Testis (tissue), 3 donors: ENCODE results near the gene CHRM4. TPM values are rescaled to one million over a fixed set of nuclear protein-coding genes. Genes with fewer than 3 reads are reported as not detected.

Source experiments
- DNase-seq: peaks from one replicate; pipeline ENCODE4 v3.0.0-alpha.2; 2019
- H3K27ac ChIP-seq, 2 donors: fragments of 200-600 bp; sonication (generic); one replicate each; pipeline ENCODE4 v1.5.1; 2019
- H3K27me3 ChIP-seq: fragments of 200-600 bp; sonication (generic); one replicate; pipeline ENCODE4 v1.5.1; 2019
- H3K36me3 ChIP-seq: fragments of 200-600 bp; sonication (generic); one replicate; pipeline ENCODE4 v1.5.1; 2017; ENCODE audit warnings: low read depth; ENCODE audit errors: missing control alignments
- H3K4me1 ChIP-seq: fragments of 200-600 bp; sonication (generic); one replicate; pipeline ENCODE4 v1.5.1; 2019
- H3K4me3 ChIP-seq, 2 donors: fragments of 200-600 bp; sonication (generic); one replicate each; pipeline ENCODE4 v1.5.1; 2017 to 2019
- H3K9me3 ChIP-seq: fragments of 200-600 bp; sonication (generic); one replicate; pipeline ENCODE4 v1.5.1; 2017
- POLR2A ChIP-seq: fragments of 450-650 bp; IDR thresholded peaks from one replicate; pipeline ENCODE4 v1.6.1; 2017; ENCODE audit warnings: antibody characterized with exemption, mild to moderate bottlenecking, moderate library complexity
- WGBS, 2 donors: methylation state at CpG; one replicate each; pipeline ENCODE4 v1.1.5; 2018; 5-methylcytosine and 5-hydroxymethylcytosine counted together
- intact Hi-C: fragments of 100-400 bp; cut with DNase I; formaldehyde crosslinking; loops from one replicate; pipeline ENCODE4 v1.15.1; 2023; ENCODE audit warnings: low total_unique reads
- polyA plus RNA-seq: library from polyadenylated mRNA; stranded (reverse); fragments of 350-450 nt; fragmentation: Illumina TruSeq; extraction: RNeasy Lipid Tissue Mini Kit (QIAGEN cat#74804); gene quantifications from one replicate; pipeline ENCODE4 v1.2.3, GENCODE V29; 2014; ENCODE audit warnings: low read depth, low replicate concordance; ENCODE audit not compliant: insufficient read depth
- total RNA-seq, 2 donors: library from RNA; depleted of rRNA; stranded (reverse); fragments of >200 nt; gene quantifications; one replicate each; pipeline ENCODE4 v1.2.3, GENCODE V29; 2016
- TF ChIP-seq, protein P1 (sequence below), 3 experiments: fragments of 450-650 bp in 2 of 3; fragments of 200-600 bp in 1 of 3; sonication (generic) in 1 of 3; IDR thresholded peaks; one replicate each; pipeline ENCODE4 v1.5.1; 2016 to 2019; ENCODE audit warnings: antibody characterized with exemption in 3 of 3, mild to moderate bottlenecking in 2 of 3, moderate library complexity in 1 of 3

Gene CHRM4
- total and polyA plus RNA-seq, 3 donors from 2014 or later = 7.2 to 19.5 (median 13.5) TPM

DNA sequence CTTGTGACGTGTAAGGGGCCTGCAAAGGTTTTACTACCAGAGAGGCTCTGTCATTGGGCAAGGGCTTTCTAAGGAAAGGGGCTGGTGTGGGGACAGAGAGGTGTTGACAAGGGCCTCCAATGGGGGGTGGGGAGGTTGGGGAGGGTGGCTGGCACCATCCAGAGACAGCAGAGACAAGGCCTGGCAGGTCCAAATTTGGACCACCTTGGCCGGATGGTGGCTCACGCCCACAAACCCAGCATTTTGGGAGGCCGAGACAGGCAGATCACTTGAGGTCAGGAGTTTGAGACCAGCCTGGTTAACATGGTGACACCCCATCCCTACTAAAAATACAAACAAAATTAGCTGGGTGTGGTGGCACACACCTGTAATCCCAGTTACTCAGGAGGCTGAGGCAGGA, 2.2 kb upstream of the CHRM4 start:
- H3K9me3 ChIP-seq = no peaks in the 10 kb centered on the region
- no peak overlapping the region for H3K27ac ChIP-seq
- no peak for TF ChIP-seq POLR2A
- TF ChIP-seq, protein P1, sequence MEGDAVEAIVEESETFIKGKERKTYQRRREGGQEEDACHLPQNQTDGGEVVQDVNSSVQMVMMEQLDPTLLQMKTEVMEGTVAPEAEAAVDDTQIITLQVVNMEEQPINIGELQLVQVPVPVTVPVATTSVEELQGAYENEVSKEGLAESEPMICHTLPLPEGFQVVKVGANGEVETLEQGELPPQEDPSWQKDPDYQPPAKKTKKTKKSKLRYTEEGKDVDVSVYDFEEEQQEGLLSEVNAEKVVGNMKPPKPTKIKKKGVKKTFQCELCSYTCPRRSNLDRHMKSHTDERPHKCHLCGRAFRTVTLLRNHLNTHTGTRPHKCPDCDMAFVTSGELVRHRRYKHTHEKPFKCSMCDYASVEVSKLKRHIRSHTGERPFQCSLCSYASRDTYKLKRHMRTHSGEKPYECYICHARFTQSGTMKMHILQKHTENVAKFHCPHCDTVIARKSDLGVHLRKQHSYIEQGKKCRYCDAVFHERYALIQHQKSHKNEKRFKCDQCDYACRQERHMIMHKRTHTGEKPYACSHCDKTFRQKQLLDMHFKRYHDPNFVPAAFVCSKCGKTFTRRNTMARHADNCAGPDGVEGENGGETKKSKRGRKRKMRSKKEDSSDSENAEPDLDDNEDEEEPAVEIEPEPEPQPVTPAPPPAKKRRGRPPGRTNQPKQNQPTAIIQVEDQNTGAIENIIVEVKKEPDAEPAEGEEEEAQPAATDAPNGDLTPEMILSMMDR (IDR thresholded peaks at IDR 0.05) = no peak
- WGBS, 2 donors = 65 to 85% methylated on average over 4 of the region's 4 CpGs
- intact Hi-C loops = loop anchor here (10.0 kb wide), 1 partner anchor 131 kb away; no protein-coding TSS in a partner anchor
- peaks cover 18% of the 10 kb centered on the region for H3K4me1 ChIP-seq
- no peaks in the 10 kb centered on the region for H3K36me3 ChIP-seq
- DNase-seq = no peak
- H3K4me3 ChIP-seq = no peak overlapping the region
- no peaks in the 10 kb centered on the region for H3K27me3 ChIP-seq

DNA sequence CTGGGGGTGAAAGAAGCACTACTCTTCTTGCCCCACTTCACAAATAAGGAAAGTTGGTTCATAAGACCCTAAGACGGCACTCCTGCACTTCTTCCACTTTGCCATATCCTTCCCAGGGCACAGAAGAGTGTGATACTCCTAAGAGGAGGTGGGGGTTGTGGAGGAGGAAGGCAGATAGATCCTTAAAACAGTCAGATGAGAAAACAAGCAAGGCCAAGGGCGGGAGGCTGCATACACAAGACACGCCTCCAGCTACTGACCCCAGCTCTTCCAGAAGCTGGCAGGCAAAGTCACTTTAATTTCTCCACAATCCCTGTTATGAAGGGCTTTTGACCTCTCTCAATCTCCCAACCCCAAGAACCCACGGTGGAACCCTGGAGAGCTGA, 1.6 kb upstream of the CHRM4 start:
- H3K27ac ChIP-seq = no peak overlapping the region
- no peak for DNase-seq
- H3K4me3 ChIP-seq = peak overlapping the region in 1 of 2 donors; percentile 29
- peaks cover 23% of the 10 kb centered on the region for H3K4me1 ChIP-seq
- H3K36me3 ChIP-seq = no peaks in the 10 kb centered on the region
- intact Hi-C loops = loop anchor here (10.0 kb wide), 1 partner anchor 132 kb away; no protein-coding TSS in a partner anchor
- no peaks in the 10 kb centered on the region for H3K9me3 ChIP-seq
- WGBS, 2 donors = 45 to 57% methylated on average over 4 of the region's 4 CpGs
- no peak for TF ChIP-seq POLR2A
- TF ChIP-seq, protein P1 (IDR thresholded peaks at IDR 0.05) = no peak
- H3K27me3 ChIP-seq = no peaks in the 10 kb centered on the region

DNA sequence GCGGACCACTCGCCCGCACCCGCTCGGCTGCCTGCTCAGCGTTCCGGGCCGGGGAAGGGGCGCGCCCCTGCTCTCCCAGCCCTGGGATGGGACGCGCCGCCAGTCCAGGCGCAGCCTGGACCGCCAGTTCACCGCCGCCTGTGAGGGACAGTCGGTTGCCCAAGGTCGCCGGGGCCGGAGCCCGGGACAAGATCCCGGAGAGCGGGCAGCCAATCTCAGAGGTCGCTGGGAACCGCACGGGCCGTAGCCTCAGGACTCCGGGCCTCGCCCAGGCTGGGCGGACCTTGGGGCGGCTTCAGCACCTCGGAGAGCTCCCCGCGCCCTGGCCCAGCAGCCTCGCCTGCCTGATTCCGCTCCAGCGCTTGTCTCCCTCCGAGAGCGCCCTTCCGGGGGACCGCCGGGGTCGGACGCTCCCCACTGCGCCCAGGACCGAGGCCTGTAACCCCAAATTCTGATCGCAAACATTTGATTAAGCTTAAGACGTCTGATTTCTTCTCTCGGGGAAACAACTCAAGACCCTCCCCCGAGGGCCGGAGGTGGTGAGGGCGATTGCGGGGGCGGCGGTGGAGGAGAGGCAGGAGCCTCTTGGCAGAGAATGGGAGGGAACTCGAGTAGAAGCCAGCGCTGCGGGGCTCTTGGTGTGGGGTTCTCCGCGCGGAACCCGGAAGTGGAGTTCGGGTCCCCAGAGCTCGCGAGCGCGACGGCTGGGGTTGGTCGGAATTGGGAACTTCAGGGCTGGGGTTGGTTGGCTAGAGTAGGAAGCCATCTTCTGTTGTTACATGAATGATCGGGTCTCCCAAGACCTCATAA, 1.1 kb upstream of the CHRM4 start:
- intact Hi-C loops = loop anchor here (10.0 kb wide), 1 partner anchor 132 kb away; no protein-coding TSS in a partner anchor
- H3K9me3 ChIP-seq = no peaks in the 10 kb centered on the region
- peaks cover 27% of the 10 kb centered on the region for H3K4me1 ChIP-seq
- no peaks in the 10 kb centered on the region for H3K36me3 ChIP-seq
- peak; percentile 88 for DNase-seq
- no peaks in the 10 kb centered on the region for H3K27me3 ChIP-seq
- 3 to 15% methylated on average over 14 to 56 of the region's 71 CpGs for WGBS, 2 donors
- peak overlapping the region; percentile 29 to 36 for H3K4me3 ChIP-seq
- TF ChIP-seq, protein P1 (IDR thresholded peaks at IDR 0.05) = no peak
- no peak for TF ChIP-seq POLR2A
- no peak overlapping the region for H3K27ac ChIP-seq

DNA sequence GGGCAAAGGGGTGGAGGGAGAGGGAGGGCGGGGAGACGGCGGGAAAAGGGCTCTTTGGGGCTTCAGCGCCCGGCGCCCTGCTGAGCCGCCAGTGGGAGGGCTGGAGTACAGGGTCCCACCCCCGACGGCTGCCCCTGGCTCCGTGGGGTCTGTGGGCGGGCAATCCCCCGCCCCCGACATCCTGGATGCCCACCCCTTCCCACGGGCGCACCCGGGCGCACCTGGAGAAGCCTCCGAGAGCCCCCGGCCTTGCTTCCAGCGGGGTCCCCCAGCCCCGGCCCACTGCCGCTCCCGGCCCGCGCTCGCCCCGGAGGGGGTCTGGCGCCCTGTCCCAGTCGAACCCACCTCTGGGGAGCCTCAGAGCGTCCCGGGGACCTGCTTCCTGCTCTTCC, 394 bp downstream of the CHRM4 start:
- Histone ChIP-seq H3K27me3 (no peaks in the 10 kb centered on the region), H3K4me3 (peak overlapping the region in 1 of 2 donors; percentile 36), H3K36me3 (no peaks in the 10 kb centered on the region), H3K4me1 (peaks cover 27% of the 10 kb centered on the region), H3K9me3 (no peaks in the 10 kb centered on the region), H3K27ac (no peak overlapping the region)
- DNase-seq = no peak
- no peak for TF ChIP-seq POLR2A
- TF ChIP-seq, protein P1 (IDR thresholded peaks at IDR 0.05) = no peak
- 0 to 1% methylated on average over 2 to 26 of the region's 31 CpGs for WGBS, 2 donors
- intact Hi-C loops = loop anchor here (10.0 kb wide), 1 partner anchor 134 kb away; no protein-coding TSS in a partner anchor
